Body of pancreas (tissue), 4 donors: Measurements from ENCODE around the gene OAS1. TPM values are rescaled to one million over a fixed set of nuclear protein-coding genes. Genes with fewer than 3 reads are reported as not detected.

ENCODE experiments used
- ATAC-seq: fragments of 150-250 bp; one replicate; pipeline ENCODE4 v1.9.1; 2016
- DNase-seq, 4 donors: peaks; one replicate each; pipeline ENCODE4 v3.0.0-alpha.2; 2019
- H3K27ac ChIP-seq, 4 donors: fragments of 200-600 bp; sonication (generic); 1 replicate in 3 of 4; 2 replicates in 1 of 4; pipeline versions ENCODE4 v1.5.1 to v1.6.1; 2016 to 2019; ENCODE audit warnings: mild to moderate bottlenecking in 1 of 4, mixed read lengths in 1 of 4, moderate library complexity in 1 of 4
- H3K27me3 ChIP-seq, 2 donors: fragments of 200-600 bp; sonication (generic); one replicate each; pipeline ENCODE4 v1.6.0; 2016; ENCODE audit warnings: mild to moderate bottlenecking in 1 of 2
- H3K36me3 ChIP-seq, 2 donors: fragments of 200-600 bp; sonication (generic); replicated peaks in 1 of 2; 2 replicates each; pipeline ENCODE4 v1.5.1; 2016; ENCODE audit warnings: low read depth in 2 of 2; ENCODE audit not compliant: insufficient read depth in 1 of 2
- H3K4me1 ChIP-seq: fragments of 200-600 bp; sonication (generic); one replicate; pipeline ENCODE4 v1.6.0; 2016
- H3K4me3 ChIP-seq, 2 donors: fragments of 200-600 bp; sonication (generic); 1 replicate in 1 of 2; 2 replicates in 1 of 2; pipeline ENCODE4 v1.5.1; 2016 to 2019
- H3K9me3 ChIP-seq, 3 donors: fragments of 200-600 bp; sonication (generic); 1 replicate in 2 of 3; 2 replicates in 1 of 3; pipeline ENCODE4 v1.5.1; 2016
- POLR2A ChIP-seq, 3 donors: fragments of 450-650 bp; IDR thresholded peaks; one replicate each; pipeline ENCODE4 v1.6.1; 2016; ENCODE audit warnings: antibody characterized with exemption in 3 of 3, mild to moderate bottlenecking in 2 of 3
- WGBS, 2 donors: methylation state at CpG; one replicate each; pipeline ENCODE4 v1.1.5; 2017; 5-methylcytosine and 5-hydroxymethylcytosine counted together
- intact Hi-C: fragments of 100-400 bp; cut with DNase I; formaldehyde crosslinking; loops from one replicate; pipeline ENCODE4 v1.15.1; 2023
- total RNA-seq, 2 donors: library from RNA; depleted of rRNA; stranded (reverse); fragments of >200 nt; gene quantifications; one replicate each; pipeline ENCODE4 v1.1.0, GENCODE V29; 2016
- TF ChIP-seq, protein P1 (sequence below), 7 experiments: fragments of 450-650 bp in 4 of 7; fragments of 200-600 bp in 3 of 7; sonication (generic) in 3 of 7; IDR thresholded peaks; one replicate each; pipeline ENCODE4 v1.5.1; 2016 to 2019; ENCODE audit warnings: antibody characterized with exemption in 7 of 7

The OAS1 gene
- total RNA-seq, 2 donors from 2014 or later: 4.3 to 7.8 TPM

DNA sequence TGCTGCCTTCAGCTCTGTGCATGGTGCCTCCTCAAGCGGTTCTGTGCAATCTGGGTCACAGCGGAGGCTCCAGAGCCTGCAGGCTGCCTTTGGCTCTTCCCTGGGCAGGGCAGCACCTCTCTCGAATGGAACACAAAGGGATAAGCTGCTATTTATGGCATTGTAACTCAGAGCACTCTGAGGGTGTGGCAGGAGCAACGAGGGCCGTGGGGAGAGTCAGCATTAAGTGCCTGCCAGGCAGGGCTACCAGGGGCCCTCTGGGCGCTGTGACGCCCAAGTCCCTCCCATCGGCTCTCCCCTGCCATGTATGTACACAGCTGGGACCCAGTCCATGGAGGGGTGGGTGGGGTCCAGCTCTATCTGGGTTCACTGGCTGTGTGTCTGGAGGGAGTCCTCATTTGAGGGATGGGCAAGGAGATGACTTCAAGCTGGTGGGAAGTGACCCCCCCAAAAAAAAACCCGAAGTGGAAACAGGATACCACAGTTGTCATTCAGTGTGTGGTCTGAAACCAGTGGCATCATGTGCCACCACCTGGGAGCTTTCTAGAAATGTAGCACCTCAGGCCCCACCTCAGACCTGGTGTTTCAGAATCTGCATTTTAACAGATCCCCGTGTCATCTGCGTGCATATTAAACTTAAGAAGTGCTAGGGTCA is 44.0 kb upstream of the OAS1 start:
- intact Hi-C loops: no loop called here
- 56% methylated on average over 8 to 11 of the region's 11 CpGs for WGBS, 2 donors
- TF ChIP-seq POLR2A (IDR thresholded peaks at IDR 0.05): no peak
- TF ChIP-seq, protein P1, sequence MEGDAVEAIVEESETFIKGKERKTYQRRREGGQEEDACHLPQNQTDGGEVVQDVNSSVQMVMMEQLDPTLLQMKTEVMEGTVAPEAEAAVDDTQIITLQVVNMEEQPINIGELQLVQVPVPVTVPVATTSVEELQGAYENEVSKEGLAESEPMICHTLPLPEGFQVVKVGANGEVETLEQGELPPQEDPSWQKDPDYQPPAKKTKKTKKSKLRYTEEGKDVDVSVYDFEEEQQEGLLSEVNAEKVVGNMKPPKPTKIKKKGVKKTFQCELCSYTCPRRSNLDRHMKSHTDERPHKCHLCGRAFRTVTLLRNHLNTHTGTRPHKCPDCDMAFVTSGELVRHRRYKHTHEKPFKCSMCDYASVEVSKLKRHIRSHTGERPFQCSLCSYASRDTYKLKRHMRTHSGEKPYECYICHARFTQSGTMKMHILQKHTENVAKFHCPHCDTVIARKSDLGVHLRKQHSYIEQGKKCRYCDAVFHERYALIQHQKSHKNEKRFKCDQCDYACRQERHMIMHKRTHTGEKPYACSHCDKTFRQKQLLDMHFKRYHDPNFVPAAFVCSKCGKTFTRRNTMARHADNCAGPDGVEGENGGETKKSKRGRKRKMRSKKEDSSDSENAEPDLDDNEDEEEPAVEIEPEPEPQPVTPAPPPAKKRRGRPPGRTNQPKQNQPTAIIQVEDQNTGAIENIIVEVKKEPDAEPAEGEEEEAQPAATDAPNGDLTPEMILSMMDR (IDR thresholded peaks at IDR 0.05): no peak

DNA sequence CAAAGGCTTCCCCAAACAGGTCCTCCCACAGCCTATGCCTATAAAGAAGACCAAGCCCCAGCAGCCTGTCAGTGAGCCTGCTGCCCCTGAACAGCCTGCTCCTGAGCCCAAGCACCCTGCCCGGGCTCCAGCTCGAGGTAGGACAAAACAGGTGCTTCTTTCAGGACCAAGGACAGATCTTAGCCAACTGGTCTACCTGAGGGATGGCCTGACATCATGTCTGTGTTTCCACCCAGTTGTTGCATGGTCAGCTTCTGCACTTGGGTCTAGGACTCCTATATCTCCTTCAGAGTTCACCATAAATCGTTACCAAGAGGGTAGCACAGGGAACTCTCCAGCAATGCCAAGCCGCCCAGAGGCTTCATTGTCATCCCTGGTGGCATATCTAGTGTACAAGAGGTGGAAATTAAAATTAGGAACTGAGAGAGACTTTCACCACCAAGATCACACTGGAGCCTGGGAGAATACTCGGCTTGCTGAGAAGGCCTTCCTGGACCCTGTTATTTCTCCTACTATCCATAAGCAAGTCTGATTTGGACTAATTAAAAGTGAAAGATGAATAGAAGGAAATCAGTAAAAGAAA is 38.2 kb upstream of the OAS1 start:
- ATAC-seq: no peak
- TF ChIP-seq, protein P1 (IDR thresholded peaks at IDR 0.05): no peak
- TF ChIP-seq POLR2A (IDR thresholded peaks at IDR 0.05): no peak

More for the DNA sequence above, 44.0 kb upstream of the OAS1 start:
- H3K36me3 ChIP-seq: no peaks in the 10 kb centered on the region
- H3K4me1 ChIP-seq: no peaks in the 10 kb centered on the region
- no peak overlapping the region for H3K27ac ChIP-seq
- H3K9me3 ChIP-seq: no peaks in the 10 kb centered on the region
- DNase-seq (no peak), ATAC-seq (no peak)
- H3K4me3 ChIP-seq: no peak overlapping the region
- H3K27me3 ChIP-seq: no peaks in the 10 kb centered on the region

DNA sequence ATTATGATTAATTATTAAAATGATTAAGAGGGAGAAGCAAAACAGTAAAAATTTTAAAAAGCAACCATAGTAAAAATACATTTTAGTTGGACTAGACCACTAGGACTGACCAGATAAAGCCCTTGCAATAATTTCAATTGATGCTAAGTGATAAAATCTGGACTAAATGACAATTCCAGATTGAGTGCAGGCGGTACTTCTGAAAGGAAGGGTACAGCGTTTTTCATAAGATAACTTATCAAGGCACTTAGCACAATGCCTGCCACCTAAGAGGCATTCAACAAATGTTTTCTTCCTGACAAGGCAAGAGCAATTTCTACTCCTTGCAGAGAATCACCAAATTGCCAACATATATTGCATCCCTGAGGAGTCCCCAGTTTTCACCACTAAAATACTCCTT is 37.7 kb upstream of the OAS1 start:
- no peaks in the 10 kb centered on the region for H3K36me3 ChIP-seq
- TF ChIP-seq, protein P1 (IDR thresholded peaks at IDR 0.05): no peak
- TF ChIP-seq POLR2A (IDR thresholded peaks at IDR 0.05): no peak
- intact Hi-C loops: no loop called here
- no peak overlapping the region for H3K4me3 ChIP-seq
- H3K27me3 ChIP-seq: no peaks in the 10 kb centered on the region
- WGBS, 2 donors: 60 to 75% methylated on average over 2 of the region's 2 CpGs
- DNase-seq: no peak
- no peaks in the 10 kb centered on the region for H3K9me3 ChIP-seq
- H3K27ac ChIP-seq: no peak overlapping the region
- no peaks in the 10 kb centered on the region for H3K4me1 ChIP-seq
- ATAC-seq: no peak

More for the DNA sequence above, 38.2 kb upstream of the OAS1 start:
- no peak overlapping the region for H3K4me3 ChIP-seq
- no peak overlapping the region for H3K27ac ChIP-seq
- no peaks in the 10 kb centered on the region for H3K4me1 ChIP-seq
- intact Hi-C loops: no loop called here
- H3K9me3 ChIP-seq: no peaks in the 10 kb centered on the region
- no peak for DNase-seq
- whole genome bisulfite sequencing, 2 donors: 50 to 77% methylated on average over 3 to 5 of the region's 5 CpGs
- no peaks in the 10 kb centered on the region for H3K36me3 ChIP-seq
- no peaks in the 10 kb centered on the region for H3K27me3 ChIP-seq

DNA sequence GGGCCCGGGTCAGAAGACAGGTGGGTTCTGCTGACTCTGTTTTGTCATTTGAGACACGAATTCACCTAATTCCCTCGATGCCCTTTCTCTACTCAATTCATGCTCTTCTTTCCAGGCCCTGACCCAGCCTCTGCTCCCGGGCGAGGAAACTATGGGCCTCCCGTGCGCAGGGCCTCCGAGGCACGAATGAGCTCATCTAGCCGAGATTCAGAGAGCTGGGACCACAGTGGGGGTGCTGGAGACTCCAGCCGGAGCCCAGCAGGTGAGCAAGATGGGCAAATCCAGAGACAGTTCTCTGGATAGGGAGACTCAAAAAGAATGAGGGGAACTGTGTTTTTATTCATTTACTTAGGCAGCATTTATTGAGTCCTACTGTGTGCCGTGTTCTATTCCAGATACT is 37.0 kb upstream of the OAS1 start:
- 52 to 53% methylated on average over 12 of the region's 12 CpGs for WGBS, 2 donors
- no peak for DNase-seq
- H3K4me3 ChIP-seq: no peak overlapping the region
- no peak overlapping the region for H3K27ac ChIP-seq
- H3K4me1 ChIP-seq: no peaks in the 10 kb centered on the region
- ATAC-seq: no peak
- H3K9me3 ChIP-seq: no peaks in the 10 kb centered on the region
- no peaks in the 10 kb centered on the region for H3K36me3 ChIP-seq
- no peaks in the 10 kb centered on the region for H3K27me3 ChIP-seq
- intact Hi-C loops: no loop called here
- TF ChIP-seq, protein P1 (IDR thresholded peaks at IDR 0.05): no peak
- TF ChIP-seq POLR2A (IDR thresholded peaks at IDR 0.05): no peak
